Testis (tissue), 3 donors: Measurements from ENCODE around the gene ACOX3. TPM values are rescaled to one million over a fixed set of nuclear protein-coding genes. Genes with fewer than 3 reads are reported as not detected.
"Not testable (repeated sequence)": the region's sequence is repeated elsewhere in the genome, so short reads cannot be mapped to it uniquely, and the experiment has no call there.

Source experiments
- DNase-seq: peaks from one replicate; pipeline ENCODE4 v3.0.0-alpha.2; 2019
- H3K27ac ChIP-seq, 2 donors: fragments of 200-600 bp; sonication (generic); one replicate each; pipeline ENCODE4 v1.5.1; 2019
- H3K27me3 ChIP-seq: fragments of 200-600 bp; sonication (generic); one replicate; pipeline ENCODE4 v1.5.1; 2019
- H3K36me3 ChIP-seq: fragments of 200-600 bp; sonication (generic); one replicate; pipeline ENCODE4 v1.5.1; 2017; ENCODE audit warnings: low read depth; ENCODE audit errors: missing control alignments
- H3K4me1 ChIP-seq: fragments of 200-600 bp; sonication (generic); one replicate; pipeline ENCODE4 v1.5.1; 2019
- H3K4me3 ChIP-seq, 2 donors: fragments of 200-600 bp; sonication (generic); one replicate each; pipeline ENCODE4 v1.5.1; 2017 to 2019
- H3K9me3 ChIP-seq: fragments of 200-600 bp; sonication (generic); one replicate; pipeline ENCODE4 v1.5.1; 2017
- CTCF ChIP-seq, 3 experiments: fragments of 450-650 bp in 2 of 3; fragments of 200-600 bp in 1 of 3; sonication (generic) in 1 of 3; IDR thresholded peaks; one replicate each; pipeline ENCODE4 v1.5.1; 2016 to 2019; ENCODE audit warnings: antibody characterized with exemption in 3 of 3, mild to moderate bottlenecking in 2 of 3, moderate library complexity in 1 of 3
- POLR2A ChIP-seq: fragments of 450-650 bp; IDR thresholded peaks from one replicate; pipeline ENCODE4 v1.6.1; 2017; ENCODE audit warnings: antibody characterized with exemption, mild to moderate bottlenecking, moderate library complexity
- WGBS, 2 donors: methylation state at CpG; one replicate each; pipeline ENCODE4 v1.1.5; 2018; 5-methylcytosine and 5-hydroxymethylcytosine counted together
- intact Hi-C: fragments of 100-400 bp; cut with DNase I; formaldehyde crosslinking; loops from one replicate; pipeline ENCODE4 v1.15.1; 2023; ENCODE audit warnings: low total_unique reads
- polyA plus RNA-seq: library from polyadenylated mRNA; stranded (reverse); fragments of 350-450 nt; fragmentation: Illumina TruSeq; extraction: RNeasy Lipid Tissue Mini Kit (QIAGEN cat#74804); gene quantifications from one replicate; pipeline ENCODE4 v1.2.3, GENCODE V29; 2014; ENCODE audit warnings: low read depth, low replicate concordance; ENCODE audit not compliant: insufficient read depth
- total RNA-seq, 2 donors: library from RNA; depleted of rRNA; stranded (reverse); fragments of >200 nt; gene quantifications; one replicate each; pipeline ENCODE4 v1.2.3, GENCODE V29; 2016

ACOX3 gene
- total and polyA plus RNA-seq, 3 donors from 2014 or later, result 8.6 to 35.9 (median 29.8) TPM

GRCh38 chr4:8343262-8343966 is 97.1 kb downstream of the ACOX3 start:
- no peaks in the 10 kb centered on the region for H3K36me3 ChIP-seq
- TF ChIP-seq POLR2A (no peak), CTCF (IDR thresholded peaks at IDR 0.05) (no peak)
- peaks cover 43% of the 10 kb centered on the region for H3K4me1 ChIP-seq
- no peaks in the 10 kb centered on the region for H3K9me3 ChIP-seq
- 59 to 62% methylated on average over 20 to 21 of the region's 28 CpGs for WGBS, 2 donors
- H3K27ac ChIP-seq, result peak overlapping the region; percentile 12 to 71
- intact Hi-C loops, result no loop called here
- no peaks in the 10 kb centered on the region for H3K27me3 ChIP-seq
- DNase-seq, result peak; percentile 32
- H3K4me3 ChIP-seq, result no peak overlapping the region

GRCh38 chr4:8342651-8343261 is 97.8 kb downstream of the ACOX3 start:
- H3K4me1 ChIP-seq, result peaks cover 43% of the 10 kb centered on the region
- no peaks in the 10 kb centered on the region for H3K27me3 ChIP-seq
- no peak for DNase-seq
- no peak for TF ChIP-seq POLR2A
- TF ChIP-seq CTCF (IDR thresholded peaks at IDR 0.05), result no peak
- H3K4me3 ChIP-seq, result no peak overlapping the region
- 83 to 95% methylated on average over 8 to 16 of the region's 16 CpGs for WGBS, 2 donors
- intact Hi-C loops, result no loop called here
- H3K27ac ChIP-seq, result peak overlapping the region in 1 of 2 donors; percentile 12
- no peaks in the 10 kb centered on the region for H3K36me3 ChIP-seq
- no peaks in the 10 kb centered on the region for H3K9me3 ChIP-seq

GRCh38 chr4:8341691-8342090 is 98.8 kb downstream of the ACOX3 start:
- no peaks in the 10 kb centered on the region for H3K27me3 ChIP-seq
- TF ChIP-seq CTCF (IDR thresholded peaks at IDR 0.05) (no peak), POLR2A (no peak)
- H3K4me3 ChIP-seq, result no peak overlapping the region
- peak; percentile 68 for DNase-seq
- H3K4me1 ChIP-seq, result peaks cover 39% of the 10 kb centered on the region
- H3K36me3 ChIP-seq, result no peaks in the 10 kb centered on the region
- no peaks in the 10 kb centered on the region for H3K9me3 ChIP-seq
- WGBS, 2 donors, result 50 to 54% methylated on average over 10 of the region's 10 CpGs
- intact Hi-C loops, result no loop called here
- H3K27ac ChIP-seq, result peak overlapping the region; percentile 37 to 71

GRCh38 chr4:8341281-8341680 is 99.2 kb downstream of the ACOX3 start:
- H3K4me3 ChIP-seq, H3K9me3 ChIP-seq, intact Hi-C loops, H3K36me3 ChIP-seq, DNase-seq, H3K27me3 ChIP-seq: not testable (repeated sequence)
- Histone ChIP-seq H3K4me1 (peaks cover 36% of the 10 kb centered on the region), H3K27ac (peak overlapping the region; percentile 37 to 71)
- WGBS, 2 donors, result 51 to 58% methylated on average over 7 of the region's 7 CpGs

- TF ChIP-seq CTCF (IDR thresholded peaks at IDR 0.05) (no peak), POLR2A (no peak)
- no peaks in the 10 kb centered on the region for H3K36me3 ChIP-seq
- peaks cover 36% of the 10 kb centered on the region for H3K4me1 ChIP-seq
- no peaks in the 10 kb centered on the region for H3K9me3 ChIP-seq
- peak; percentile 85 for DNase-seq
- intact Hi-C loops, result no loop called here
- no peak overlapping the region for H3K4me3 ChIP-seq
- WGBS, 2 donors, result 25 to 40% methylated on average over 3 to 8 of the region's 8 CpGs
- H3K27me3 ChIP-seq, result no peaks in the 10 kb centered on the region
- peak overlapping the region; percentile 37 to 71 for H3K27ac ChIP-seq
Measured at GRCh38 chr4:8340781-8341241, 99.7 kb downstream of the ACOX3 start.
